ENCODE data around the gene ZHX3.

Gene ZHX3, protein sequence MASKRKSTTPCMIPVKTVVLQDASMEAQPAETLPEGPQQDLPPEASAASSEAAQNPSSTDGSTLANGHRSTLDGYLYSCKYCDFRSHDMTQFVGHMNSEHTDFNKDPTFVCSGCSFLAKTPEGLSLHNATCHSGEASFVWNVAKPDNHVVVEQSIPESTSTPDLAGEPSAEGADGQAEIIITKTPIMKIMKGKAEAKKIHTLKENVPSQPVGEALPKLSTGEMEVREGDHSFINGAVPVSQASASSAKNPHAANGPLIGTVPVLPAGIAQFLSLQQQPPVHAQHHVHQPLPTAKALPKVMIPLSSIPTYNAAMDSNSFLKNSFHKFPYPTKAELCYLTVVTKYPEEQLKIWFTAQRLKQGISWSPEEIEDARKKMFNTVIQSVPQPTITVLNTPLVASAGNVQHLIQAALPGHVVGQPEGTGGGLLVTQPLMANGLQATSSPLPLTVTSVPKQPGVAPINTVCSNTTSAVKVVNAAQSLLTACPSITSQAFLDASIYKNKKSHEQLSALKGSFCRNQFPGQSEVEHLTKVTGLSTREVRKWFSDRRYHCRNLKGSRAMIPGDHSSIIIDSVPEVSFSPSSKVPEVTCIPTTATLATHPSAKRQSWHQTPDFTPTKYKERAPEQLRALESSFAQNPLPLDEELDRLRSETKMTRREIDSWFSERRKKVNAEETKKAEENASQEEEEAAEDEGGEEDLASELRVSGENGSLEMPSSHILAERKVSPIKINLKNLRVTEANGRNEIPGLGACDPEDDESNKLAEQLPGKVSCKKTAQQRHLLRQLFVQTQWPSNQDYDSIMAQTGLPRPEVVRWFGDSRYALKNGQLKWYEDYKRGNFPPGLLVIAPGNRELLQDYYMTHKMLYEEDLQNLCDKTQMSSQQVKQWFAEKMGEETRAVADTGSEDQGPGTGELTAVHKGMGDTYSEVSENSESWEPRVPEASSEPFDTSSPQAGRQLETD

DNA sequence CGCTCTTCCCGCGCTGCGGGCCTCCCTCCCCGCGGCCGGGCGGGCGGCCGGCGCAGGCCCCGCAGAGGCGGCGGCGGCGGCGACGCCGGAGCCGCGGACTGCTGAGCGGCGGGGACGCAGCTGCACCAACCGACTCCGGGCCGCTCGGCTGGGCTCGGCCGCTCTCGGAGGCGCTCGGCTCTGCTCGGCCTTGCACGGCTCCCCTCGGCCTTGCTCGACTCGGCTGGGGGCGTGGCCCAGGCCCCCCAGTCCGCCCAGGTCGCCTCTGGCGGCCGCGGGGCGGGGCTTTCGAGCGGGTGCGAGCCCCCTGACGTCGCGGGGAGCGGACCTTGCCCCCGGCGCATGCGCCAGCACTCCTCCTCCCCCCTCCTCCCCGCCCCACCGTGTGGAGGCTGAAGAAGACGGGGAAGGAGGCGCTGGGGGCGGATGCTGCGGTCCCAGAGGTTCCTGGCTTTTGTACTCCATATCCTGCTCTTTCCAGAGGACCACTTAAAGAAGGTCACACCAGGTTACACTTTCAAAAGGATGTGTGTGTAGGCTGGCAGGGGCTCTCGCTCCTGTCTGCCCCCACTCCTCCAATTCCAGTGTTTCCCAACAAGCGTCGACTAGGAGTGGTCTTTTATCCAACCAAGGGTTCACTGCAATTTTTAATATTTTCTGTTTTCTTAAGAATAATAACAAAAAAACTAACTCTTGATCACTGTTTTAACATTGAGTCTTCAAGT is at the start of gene ZHX3:
Gene ZHX3, minus strand, starts transcription at position 186 of the 725 bp plus-strand sequence. CDS start 112,815 bp downstream, outside the sequence.
- DNase-seq (ENCODE audit: low read depth) = peak; percentile 98

DNA sequence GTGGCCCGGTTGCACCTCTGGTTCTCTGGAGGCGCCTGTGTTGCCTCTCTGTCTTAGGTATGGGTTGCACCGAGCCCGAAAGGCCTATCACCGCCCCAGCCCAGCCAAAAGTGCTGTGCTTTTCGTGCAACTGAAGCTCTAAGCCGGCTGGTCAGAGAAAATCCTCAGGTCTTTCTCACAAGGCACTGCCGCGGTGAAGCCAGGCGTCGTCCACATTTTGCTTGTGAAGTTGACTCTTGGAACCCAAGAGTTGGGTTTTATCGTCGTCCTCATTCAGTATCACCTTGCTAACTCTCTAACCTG is 49.8 kb upstream of the ZHX3 start:
- DNase-seq (ENCODE audit: low read depth) = no peak

DNA sequence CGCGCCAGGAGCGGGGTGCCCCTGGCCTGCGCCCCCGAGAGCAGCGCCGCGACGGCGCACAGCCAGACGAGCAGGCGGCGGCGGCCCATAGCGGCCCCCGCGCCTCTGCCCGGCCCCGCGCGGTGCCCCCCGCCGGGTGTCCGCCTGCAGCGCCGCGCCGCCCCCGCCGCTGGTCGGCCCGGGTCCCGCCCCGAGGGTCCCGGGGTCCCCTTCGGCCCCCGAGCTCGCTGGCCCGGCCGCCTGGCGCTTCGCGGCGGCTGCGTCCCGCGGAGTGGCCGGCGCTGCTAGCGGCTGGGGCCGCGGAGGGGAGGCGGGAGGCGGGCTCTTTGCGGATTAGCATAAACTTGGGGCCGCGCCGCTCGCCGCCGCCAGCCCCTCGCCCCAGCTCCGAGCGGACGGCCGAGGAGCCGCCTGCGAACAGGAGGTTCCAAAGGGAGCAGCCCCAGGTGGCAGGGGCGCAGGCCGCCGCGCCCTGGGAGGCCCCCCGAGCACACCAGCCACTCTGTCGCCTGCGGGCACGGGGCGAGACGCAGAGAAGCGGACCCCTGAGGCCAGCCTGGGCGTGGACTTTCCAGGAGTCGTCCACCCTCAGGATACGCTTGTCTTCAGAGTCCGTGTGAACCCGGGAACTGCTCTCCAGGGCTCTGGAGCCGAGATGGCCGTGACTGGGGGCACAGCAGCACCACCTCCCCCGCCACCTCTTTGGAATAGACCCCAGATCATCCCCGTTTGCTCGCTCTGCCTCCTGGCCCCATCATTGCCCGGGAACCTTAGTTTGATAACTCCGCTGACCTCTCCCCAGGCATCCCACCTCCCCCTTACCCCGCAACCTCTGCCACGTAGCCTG is 49.2 kb upstream of the ZHX3 start, which contains the start of gene EMILIN3:
Gene EMILIN3, minus strand, starts transcription at position 273 of the 847 bp plus-strand sequence. Its CDS starts 184 bp downstream, at position 89.
- no peak for DNase-seq (ENCODE audit: low read depth)

DNA sequence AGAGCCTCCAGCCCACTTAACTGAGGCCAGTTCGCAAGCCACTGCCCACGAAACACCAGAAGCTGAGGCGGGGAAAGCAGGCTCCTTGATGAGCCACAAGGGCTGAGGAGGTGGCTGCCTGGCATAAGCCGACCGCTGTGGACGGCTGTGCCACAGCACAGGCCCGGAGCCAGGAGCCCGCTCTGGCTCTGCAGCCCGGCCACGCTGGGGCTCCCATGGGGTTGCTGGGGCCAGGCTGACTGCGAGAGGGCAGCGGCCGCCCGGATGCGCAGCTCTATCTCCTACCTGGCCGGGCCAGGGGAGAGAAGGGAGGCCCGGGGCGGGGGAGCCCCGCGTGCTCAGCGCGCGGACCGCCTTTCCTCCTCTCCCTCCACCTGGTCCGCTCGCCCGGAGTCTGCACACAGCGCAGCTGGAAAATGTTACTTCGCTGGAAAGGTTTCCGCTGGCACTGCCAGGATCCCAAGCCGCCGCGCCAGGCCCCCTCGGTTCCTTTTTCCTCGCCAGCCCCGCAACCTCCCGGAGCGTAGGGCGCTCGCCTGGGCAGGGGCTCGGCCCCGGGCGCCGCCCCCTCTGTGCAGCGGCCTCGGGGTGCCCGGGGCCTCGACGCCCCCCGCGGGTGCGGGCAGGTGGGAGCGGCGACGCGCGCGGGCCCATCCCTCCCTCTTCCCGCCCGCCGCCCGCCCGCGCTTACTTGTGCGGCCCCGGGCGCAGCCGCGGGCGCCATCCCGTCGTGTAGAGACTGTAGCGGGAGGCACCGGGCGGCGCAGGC is 48.4 kb upstream of the ZHX3 start:
- DNase-seq (ENCODE audit: low read depth) = no peak

DNA sequence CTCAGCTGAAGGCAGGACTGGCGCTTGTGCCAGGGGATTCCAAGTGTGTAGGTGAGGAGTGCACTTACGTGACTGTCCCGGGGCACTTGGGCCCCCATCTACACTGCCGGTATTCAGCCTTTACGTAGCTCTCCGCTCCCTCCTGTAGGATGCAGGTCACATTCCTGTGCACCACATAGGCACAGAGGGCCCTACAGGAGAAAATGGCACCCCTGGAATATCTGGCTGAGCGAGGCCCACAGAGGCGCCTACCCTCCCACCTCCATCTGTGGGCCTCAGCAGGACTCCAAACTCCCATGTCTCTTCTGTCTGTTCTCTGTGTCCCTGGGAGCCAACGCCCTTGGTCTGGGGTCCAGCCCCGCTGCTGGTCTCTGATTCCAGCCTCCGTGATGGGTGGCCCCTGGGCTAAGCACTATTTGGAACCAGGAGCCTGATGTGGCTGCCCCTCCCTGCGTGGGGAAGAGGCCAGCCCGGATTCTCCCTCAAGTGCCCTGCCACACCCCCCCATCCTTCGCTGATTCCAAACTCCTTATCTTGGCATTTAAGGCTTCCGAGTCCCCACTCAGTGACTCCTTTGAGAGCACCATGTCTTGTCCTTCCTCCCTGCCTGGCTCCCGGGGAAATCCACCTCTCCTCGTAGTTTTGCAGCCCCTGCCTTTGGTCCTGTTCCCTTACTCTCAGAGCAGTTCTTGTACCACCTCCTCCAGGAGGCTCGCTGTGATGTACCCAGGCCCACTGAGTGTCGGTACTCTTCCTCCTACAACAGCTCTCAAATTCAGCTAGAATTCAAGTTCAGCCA is 47.6 kb upstream of the ZHX3 start:
- DNase-seq (ENCODE audit: low read depth) = no peak

DNA sequence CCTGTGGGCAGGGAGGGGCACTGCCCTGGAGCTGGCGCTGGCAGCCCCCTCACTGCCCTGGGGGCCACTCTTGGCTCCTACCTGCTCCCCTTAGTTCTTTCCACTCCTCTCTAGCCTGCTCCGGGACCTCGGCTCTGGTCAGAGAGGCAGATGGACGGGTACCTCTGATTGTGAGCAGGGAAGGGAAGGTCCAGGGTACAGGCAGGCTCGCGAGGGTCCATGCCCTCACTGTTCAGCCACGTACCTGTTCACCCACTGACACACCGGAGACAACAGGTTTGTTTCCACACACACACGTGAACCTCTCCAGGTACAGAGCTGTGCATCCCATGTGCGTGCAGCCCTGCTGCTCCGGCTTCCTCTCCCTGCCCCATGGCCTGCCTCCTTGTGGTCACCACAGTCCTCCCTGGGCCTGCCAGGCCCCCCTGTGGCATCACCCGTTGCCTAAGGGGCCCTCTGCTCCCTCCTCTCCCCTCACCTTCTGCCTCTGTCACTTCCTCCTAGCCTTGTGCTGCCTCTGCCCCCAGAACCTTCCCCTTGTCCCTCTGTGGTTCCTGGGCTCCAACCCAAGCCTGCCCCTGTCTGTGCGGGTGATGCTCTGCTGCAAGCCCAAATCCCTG is 46.8 kb upstream of the ZHX3 start:
- no peak for DNase-seq (ENCODE audit: low read depth)

DNA sequence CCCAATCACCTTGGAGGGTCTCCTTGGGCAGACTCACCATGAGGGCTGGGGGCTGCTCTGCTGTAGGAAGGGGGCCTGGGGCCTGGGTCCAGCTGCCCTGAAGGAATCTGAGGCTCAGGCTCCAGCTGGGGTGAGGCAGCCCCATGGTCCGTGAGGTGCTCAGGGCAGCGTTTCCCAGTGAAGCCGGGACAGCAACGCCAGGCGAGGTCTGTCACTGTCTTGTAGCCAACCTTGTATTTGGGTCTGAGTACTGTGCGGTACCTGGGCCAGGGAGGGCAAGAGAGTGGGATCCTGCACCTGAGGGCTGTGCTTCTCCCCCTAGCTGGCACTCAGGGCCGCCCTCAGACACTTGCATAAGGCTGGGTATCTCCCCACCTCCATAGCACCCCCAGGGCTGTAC is 46.1 kb upstream of the ZHX3 start:
- DNase-seq (ENCODE audit: low read depth) = no peak

DNA sequence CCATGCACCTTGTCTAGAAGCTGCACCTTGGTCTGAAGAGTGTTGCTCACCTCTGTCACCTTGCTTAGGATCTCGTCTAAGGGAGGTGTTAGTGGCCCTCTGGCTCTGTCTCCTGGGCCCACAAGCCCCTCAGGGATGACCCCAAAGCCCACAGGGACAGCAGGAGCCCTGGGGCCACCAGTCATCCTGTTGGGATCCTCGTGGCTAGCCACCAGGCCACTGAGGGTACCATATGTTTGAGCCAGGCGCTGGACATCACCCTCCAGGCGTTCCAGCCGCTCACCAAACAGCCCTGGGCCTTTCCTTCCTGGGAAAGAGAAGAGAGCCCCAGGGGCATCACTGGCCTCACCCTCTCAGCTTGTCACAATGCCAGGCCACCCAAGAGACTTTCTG is 45.2 kb upstream of the ZHX3 start:
- DNase-seq (ENCODE audit: low read depth) = no peak

DNA sequence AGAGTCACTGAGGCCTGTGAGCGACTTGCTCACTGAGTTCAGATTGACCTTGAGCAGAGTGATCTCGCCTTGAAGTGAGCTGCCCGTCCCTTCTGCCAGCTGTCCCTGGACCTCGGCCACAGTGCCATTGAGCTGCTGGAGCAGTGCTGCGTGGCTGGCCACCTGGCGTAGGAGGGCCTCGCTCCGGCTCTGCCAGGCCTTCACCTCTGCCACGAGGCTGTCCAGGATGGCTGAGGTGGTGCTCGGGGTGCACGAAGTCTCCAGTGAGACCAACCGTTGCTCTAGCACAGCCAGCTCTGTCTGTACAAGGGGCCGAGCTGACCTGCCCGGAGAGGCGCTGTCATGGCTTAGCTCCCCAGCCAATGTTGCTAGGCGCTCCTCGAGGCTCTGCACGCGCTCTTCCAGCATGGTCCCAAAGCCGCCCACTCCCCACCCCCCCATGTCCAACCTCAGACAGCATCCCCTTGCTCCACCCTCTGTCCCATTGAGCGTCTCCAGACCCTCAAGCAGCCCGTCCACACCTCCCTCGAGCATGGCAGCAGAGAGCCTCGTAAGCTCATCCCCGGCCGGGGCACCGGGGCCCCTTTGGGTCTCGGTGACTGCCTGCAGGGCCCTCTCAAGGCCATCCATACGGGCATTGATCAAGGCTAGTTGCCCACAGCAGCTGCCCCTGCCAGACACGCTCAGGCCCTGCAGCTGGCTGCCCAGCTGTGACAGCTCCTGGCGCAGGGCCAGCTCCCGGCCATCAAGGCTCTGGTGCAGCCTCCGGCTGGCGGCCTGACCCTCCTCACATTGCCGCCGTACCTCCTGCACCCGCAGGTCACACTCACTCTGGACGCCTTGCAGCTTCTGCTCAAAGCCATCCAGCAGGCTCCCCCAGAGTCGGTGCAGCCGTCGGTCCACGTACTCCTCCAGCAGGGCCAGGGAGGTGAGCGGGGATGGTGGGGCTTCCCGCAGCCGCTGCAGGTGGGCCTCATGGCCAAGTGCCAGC is 44.5 kb upstream of the ZHX3 start:
- DNase-seq (ENCODE audit: low read depth) = no peak

DNA sequence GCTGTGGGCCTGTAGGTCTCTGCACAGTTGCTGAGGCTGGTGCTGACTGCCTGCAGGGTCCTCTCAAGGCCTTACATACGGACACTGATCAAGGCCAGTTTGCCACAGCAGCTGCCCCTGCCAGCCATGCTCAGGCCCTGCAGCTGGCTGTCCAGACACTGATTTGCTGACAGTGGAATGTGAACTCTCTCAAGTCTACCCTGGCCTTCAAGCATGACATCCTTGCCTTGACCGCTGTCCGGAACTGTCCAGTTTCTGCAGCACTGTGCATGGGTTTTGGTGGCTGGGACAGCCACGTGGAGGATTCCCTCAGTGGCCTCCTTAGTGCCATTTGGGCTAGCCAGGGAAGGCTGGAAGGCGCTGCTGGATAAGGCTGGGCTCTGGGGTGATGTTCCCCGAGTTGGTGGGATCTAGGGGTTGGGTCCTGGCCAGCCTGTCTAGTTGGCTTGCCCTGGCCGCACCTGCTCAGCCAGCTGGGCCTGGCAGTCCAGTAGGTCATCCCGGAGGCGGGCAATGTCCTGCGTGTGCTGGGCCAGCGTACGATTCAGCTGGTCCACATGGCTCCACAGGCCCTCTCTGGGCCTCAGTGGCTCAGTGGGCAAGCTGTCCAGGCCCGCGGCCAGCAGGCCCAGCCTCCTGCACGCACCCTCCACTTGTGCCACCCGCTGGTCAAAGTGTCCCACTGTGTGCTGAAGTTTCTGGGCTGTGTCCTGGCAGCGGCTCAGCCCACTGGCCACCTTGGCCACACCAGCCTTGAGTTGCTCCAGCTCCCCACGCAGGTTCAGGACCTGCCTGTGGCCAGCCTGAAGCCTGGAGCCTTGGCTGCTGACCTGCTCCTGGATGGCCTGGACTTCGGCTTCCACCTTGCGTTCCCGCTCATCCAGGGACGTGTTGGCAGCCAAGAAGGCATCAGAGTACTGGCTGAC is 43.6 kb upstream of the ZHX3 start:
- DNase-seq (ENCODE audit: low read depth) = no peak

DNA sequence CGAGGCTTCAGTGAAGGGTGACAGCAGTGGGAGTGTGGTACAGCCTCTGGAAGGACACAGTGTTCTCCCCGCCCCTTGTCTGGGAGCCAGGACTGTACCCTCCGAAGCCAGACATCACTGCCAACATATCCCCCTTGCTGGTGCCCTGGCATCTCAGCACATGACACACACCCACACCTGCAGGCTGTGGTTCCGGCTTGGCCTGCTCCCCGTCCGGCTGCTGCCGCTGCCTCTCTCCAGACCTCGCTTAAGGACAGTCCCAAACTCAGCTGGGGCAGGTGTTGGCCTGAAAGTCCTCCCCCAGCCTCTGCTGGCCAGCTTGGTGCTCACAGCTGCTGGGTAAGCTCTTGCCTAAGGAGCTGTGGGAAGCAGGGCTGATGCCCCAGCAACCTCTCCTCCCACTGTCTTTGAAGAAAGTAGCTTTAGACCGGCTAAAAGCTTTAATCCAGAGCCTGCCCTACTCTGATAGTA is 42.0 kb upstream of the ZHX3 start:
- no peak for DNase-seq (ENCODE audit: low read depth)

DNA sequence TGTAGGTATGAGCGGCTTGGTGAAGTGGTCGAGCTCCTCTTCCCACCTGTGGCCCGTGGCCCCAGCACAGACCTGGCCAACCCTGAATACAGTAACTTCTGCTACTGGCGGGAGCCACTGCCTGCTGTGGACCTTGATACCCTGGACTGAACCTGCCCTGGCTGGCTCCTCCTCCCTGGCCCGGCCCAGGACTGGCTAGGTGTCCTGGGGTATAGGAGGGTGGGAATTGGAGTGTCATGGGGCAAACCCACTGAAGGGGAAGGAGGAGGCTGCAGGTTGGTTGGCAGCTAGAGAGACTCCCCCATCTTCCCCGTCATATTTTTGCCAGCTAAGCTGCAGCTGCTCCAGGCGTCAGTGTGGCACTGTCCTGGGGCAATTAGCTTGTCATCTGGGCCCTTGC is 41.2 kb upstream of the ZHX3 start:
- DNase-seq (ENCODE audit: low read depth) = no peak

DNA sequence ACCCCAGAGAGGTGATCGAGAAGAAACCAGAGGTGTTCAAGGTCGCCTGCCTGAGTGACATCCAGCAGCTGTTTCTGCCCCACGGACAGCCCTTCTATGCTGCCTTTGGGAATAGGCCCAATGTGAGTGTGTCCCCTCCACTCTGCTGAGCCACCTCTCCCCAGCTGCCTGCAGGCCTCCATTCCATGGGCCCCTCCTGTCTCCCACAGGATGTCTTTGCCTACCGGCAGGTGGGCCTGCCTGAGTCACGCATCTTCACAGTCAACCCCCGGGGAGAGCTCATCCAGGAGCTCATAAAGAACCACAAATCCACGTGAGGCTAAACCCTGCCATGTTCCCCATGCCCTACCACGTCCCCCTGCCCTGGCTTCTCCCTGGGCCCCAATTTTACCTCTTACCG is 40.7 kb upstream of the ZHX3 start:
- DNase-seq (ENCODE audit: low read depth) = no peak

DNA sequence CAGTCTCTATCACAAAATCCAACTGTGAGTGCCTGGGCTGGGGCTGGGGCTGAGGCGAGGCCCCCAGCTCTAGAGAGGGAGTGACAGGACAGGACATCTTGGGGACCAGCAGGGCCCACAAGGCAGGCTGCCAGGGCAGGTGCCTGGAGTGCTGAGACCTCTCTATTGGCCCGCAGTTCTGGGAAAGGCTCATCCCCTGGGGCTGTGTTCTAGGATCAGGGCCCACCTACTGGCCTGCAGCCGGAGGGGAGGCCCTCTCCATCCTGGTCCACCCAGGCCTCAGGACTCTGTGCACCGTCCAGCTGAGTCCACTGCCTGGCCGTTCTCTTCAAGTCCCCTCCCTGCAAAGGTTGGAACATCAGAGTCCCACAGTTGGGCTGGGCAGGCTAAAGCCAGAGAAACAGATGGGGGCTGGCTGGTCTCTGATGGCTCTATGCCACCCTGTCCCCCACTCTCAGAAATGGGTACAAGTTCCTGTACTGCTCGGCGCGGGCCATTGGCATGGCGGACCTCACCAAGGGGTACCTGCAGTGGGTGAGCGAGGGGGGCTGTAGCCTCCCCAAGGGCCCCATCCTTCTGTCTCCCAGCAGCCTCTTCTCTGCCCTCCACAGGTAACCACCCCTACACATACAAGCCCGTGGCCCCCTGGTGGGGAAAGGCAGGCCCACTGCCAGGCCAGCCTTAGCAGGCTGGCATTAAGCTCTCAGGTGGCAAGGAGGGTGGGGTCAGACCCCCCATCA is 40.1 kb upstream of the ZHX3 start:
- DNase-seq (ENCODE audit: low read depth) = no peak

DNA sequence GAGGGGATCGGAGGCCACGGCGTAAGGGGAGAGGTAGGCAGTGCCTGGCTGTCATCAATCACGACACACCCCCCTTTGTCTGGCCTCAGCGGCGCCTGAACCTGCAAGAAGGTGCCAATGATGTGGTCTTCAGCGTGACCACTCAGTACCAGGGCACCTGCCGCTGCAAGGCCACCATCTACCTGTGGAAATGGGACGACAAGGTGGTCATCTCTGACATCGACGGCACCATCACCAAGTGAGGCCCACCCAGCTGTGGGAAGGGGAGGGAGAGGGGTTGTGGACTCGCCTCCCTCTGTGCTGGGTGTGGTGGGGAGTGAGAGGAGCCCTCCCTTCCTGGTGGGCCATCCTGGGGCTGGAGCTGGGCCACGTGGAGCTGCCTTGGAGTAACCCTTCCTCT is 39.4 kb upstream of the ZHX3 start:
- no peak for DNase-seq (ENCODE audit: low read depth)

DNA sequence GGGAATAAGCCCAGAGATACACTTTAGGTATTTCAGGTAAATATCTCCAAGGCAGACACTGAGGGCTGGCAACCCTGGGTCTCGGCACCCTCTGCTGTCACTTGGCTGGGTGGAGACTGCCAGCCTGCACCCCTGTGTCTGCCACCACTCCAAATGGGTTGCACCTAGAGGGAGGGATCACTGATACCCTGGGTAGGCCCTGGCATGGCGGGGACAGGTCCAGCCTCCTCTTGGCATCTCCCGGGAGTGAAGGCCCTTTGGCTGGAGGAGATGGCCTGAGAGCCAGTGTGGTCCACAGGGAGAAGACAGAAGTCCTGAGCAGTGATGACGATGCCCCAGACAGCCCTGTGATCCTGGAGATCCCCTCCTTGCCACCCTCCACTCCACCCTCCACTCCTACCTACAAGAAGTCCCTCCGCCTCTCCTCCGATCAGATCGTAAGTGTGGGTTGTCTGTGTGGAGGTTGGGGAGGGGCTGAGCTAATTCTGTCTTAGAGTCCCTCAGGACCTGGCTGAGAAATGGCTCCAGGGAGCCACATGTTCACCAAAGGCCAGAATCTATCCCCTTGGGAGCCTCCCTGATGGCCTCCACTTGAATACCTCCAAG is 38.2 kb upstream of the ZHX3 start:
- DNase-seq (ENCODE audit: low read depth) = no peak

Data from activated T-cell treated with anti-CD3 and anti-CD28 coated beads for 48 hours (primary cell).